ENCODE results near the gene ATP2A2. TPM values are rescaled to one million over a fixed set of nuclear protein-coding genes. Genes with fewer than 3 reads are reported as not detected.

Gene ATP2A2
- total and polyA plus RNA-seq, 2 of the 8 experiments (the other 6 are each of a cell fraction or from before 2014, with no cell fraction given), result 86.1 to 271 TPM

GRCh38 chr12:110233212-110233903, 47.7 kb upstream of the ATP2A2 start (continued):
- TF ChIP-seq CHD7 (IDR thresholded peaks at IDR 0.05; ENCODE audit: insufficient replicate concordance, low read length) (no peak), POLR2AphosphoS5 (IDR thresholded peaks at IDR 0.05; ENCODE audit: low read depth, low read length) (no peak)
